Medulla oblongata (tissue), 1 donor: ENCODE data around the gene KPNB1.
A peak's percentile ranks its signal among the peaks of the same experiment; 100 is the strongest.

Experiments used
- DNase-seq: peaks from one replicate; pipeline ENCODE4 v3.0.0-alpha.2; 2015; ENCODE audit errors: extremely low spot score

Gene KPNB1

GRCh38 chr17:47636273-47637030, 13.3 kb upstream of the KPNB1 start:
- no peak for DNase-seq

- no peak for DNase-seq
These were observed 10.8 kb upstream of the KPNB1 start for GRCh38 chr17:47638903-47639302.

GRCh38 chr17:47640076-47640475, 9.6 kb upstream of the KPNB1 start:
- DNase-seq: no peak

- DNase-seq: no peak
These were observed 8.5 kb upstream of the KPNB1 start for GRCh38 chr17:47641202-47641601.

GRCh38 chr17:47643116-47643515, 6.6 kb upstream of the KPNB1 start:
- no peak for DNase-seq

- no peak for DNase-seq
These were observed 5.4 kb upstream of the KPNB1 start for GRCh38 chr17:47644324-47644723.

- no peak for DNase-seq
These were observed 329 bp downstream of the KPNB1 start for GRCh38 chr17:47649972-47650524.

- peak; percentile 97 for DNase-seq
These were observed 1.1 kb downstream of the KPNB1 start for GRCh38 chr17:47650525-47651522.

- no peak for DNase-seq
These were observed 2.0 kb downstream of the KPNB1 start for GRCh38 chr17:47651704-47652103.

GRCh38 chr17:47652570-47652969, 2.9 kb downstream of the KPNB1 start:
- no peak for DNase-seq

- no peak for DNase-seq
These were observed 3.7 kb downstream of the KPNB1 start for GRCh38 chr17:47653442-47653841.

- DNase-seq: peak; percentile 35
These were observed 5.3 kb downstream of the KPNB1 start for GRCh38 chr17:47654991-47655390.

GRCh38 chr17:47660064-47660492, 10.4 kb downstream of the KPNB1 start:
- DNase-seq: peak; percentile 27

GRCh38 chr17:47663912-47664623, 14.3 kb downstream of the KPNB1 start:
- DNase-seq: peak; percentile 66

GRCh38 chr17:47664624-47664941, 14.9 kb downstream of the KPNB1 start:
- DNase-seq: no peak

- no peak for DNase-seq
These were observed 15.9 kb downstream of the KPNB1 start for GRCh38 chr17:47665655-47666054.

GRCh38 chr17:47669081-47669480, 19.4 kb downstream of the KPNB1 start:
- no peak for DNase-seq

GRCh38 chr17:47670064-47670463, 20.3 kb downstream of the KPNB1 start:
- DNase-seq: no peak

GRCh38 chr17:47674499-47674898, 24.8 kb downstream of the KPNB1 start:
- DNase-seq: no peak

GRCh38 chr17:47675380-47676198, 25.9 kb downstream of the KPNB1 start:
- DNase-seq: no peak

- DNase-seq: no peak
These were observed 26.4 kb downstream of the KPNB1 start for GRCh38 chr17:47676199-47676472.
